Measurements from ENCODE around the gene RARB. TPM values are rescaled to one million over a fixed set of nuclear protein-coding genes. Genes with fewer than 3 reads are reported as not detected.

Gene RARB
- total RNA-seq, 1 experiment from 2014 or later, result 2.5 TPM

DNA sequence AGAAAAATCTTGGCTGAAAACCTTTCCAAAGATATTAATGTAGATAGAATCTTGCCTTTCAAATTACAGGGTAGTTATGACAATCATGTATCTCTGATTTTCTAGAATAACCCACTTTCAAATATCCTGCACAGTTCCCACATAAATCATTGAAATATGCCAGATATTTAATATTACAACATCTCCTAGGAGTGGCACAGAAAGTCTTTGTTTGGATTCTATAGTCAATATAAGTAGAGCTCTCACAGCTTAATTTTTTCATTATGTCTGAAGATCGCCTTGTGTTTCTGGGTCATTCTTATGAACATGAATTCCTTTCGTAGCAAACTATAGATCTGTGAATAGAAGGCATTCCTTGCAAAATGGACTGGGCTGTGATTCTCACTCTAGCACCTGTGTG is 5.0 kb downstream of the RARB start:
- Mint-ChIP-seq H3K36me3 (ENCODE audit: insufficient read depth, unreplicated experiment) (no peaks in the 10 kb centered on the region), H3K27ac (ENCODE audit: unreplicated experiment) (no peak overlapping the region), H3K27me3 (ENCODE audit: insufficient read depth, unreplicated experiment) (no peaks in the 10 kb centered on the region), H3K9me3 (ENCODE audit: unreplicated experiment) (no peaks in the 10 kb centered on the region), H3K4me1 (ENCODE audit: low read depth, unreplicated experiment) (peaks cover 10% of the 10 kb centered on the region), H3K4me3 (ENCODE audit: unreplicated experiment) (no peak overlapping the region)
- no peak for DNase-seq
- POLR2A ChIA-PET, result no interaction called here
- no peaks in the 10 kb centered on the region for H3K36me3 ChIP-seq (ENCODE audit: control insufficient read depth, insufficient read depth, low read length)
- no peak for TF ChIP-seq CTCF (IDR thresholded peaks at IDR 0.05; ENCODE audit: insufficient read depth in 1 of 2, low read depth in 1 of 2, low read length in 1 of 2, severe bottlenecking in 1 of 2, unreplicated experiment in 1 of 2)
- no peak overlapping the region for H3K4me3 ChIP-seq (ENCODE audit: low read depth, low read length)
- CTCF ChIA-PET, result no interaction called here
- H3K4me1 ChIP-seq, result peaks cover 40% of the 10 kb centered on the region
- no TSS peak for BruUV-seq (replicated peaks)
- no peaks in the 10 kb centered on the region; the same call in 1 of the 2 replicates for H3K27me3 ChIP-seq (replicated peaks; ENCODE audit: control insufficient read depth, insufficient read depth, low read length)
- no peaks in the 10 kb centered on the region for H3K9me3 ChIP-seq
- intact Hi-C loops (cut with micrococcal nuclease; ENCODE audit: unreplicated experiment), result loop anchor here (10.0 kb wide), 1 partner anchor 288 kb away; no protein-coding TSS in a partner anchor

DNA sequence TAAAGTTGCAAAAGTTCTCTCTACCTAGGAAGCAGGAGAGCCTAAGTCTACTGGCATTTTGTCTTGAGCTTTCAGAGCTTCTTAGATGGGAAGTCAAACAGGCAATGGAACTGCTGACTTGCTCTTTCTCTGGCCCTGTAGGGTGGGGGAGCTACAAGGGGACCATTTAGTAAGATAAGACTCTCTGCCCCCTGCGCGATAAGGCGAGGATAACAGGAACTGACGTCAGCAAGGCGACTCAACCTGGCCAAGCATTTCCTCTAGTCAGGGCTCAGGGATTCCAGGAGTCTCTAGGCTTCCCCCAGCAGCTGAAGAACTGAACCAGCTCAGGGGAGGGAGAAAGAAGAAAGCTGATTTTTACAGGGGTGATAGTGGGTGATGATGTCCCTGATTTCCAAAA is 5.8 kb downstream of the RARB start:
- Mint-ChIP-seq H3K4me3 (ENCODE audit: unreplicated experiment) (no peak overlapping the region), H3K36me3 (ENCODE audit: insufficient read depth, unreplicated experiment) (no peaks in the 10 kb centered on the region), H3K27ac (ENCODE audit: unreplicated experiment) (no peak overlapping the region), H3K4me1 (ENCODE audit: low read depth, unreplicated experiment) (peaks cover 15% of the 10 kb centered on the region), H3K9me3 (ENCODE audit: unreplicated experiment) (no peaks in the 10 kb centered on the region), H3K27me3 (ENCODE audit: insufficient read depth, unreplicated experiment) (no peaks in the 10 kb centered on the region)
- no peak for DNase-seq
- Histone ChIP-seq H3K27me3 (replicated peaks; ENCODE audit: control insufficient read depth, insufficient read depth, low read length) (no peaks in the 10 kb centered on the region), H3K9me3 (no peaks in the 10 kb centered on the region), H3K36me3 (ENCODE audit: control insufficient read depth, insufficient read depth, low read length) (no peaks in the 10 kb centered on the region), H3K4me3 (ENCODE audit: low read depth, low read length) (no peak overlapping the region), H3K4me1 (peaks cover 42% of the 10 kb centered on the region)
- intact Hi-C loops (cut with micrococcal nuclease; ENCODE audit: unreplicated experiment), result loop anchor here (10.0 kb wide), 1 partner anchor 289 kb away; no protein-coding TSS in a partner anchor
- TF ChIP-seq CTCF (IDR thresholded peaks at IDR 0.05; ENCODE audit: insufficient read depth in 1 of 2, low read depth in 1 of 2, low read length in 1 of 2, severe bottlenecking in 1 of 2, unreplicated experiment in 1 of 2), result no peak
- CTCF ChIA-PET, result no interaction called here
- no TSS peak for BruUV-seq (replicated peaks)
- POLR2A ChIA-PET, result no interaction called here

- H3K4me1 ChIP-seq, result peaks cover 11% of the 10 kb centered on the region
Measured at GRCh38 chr3:25437953-25438352, 9.9 kb downstream of the RARB start.

More at GRCh38 chr3:25437953-25438352, 9.9 kb downstream of the RARB start:
- Histone ChIP-seq H3K4me3 (ENCODE audit: low read depth, low read length) (no peak overlapping the region), H3K36me3 (ENCODE audit: control insufficient read depth, insufficient read depth, low read length) (no peaks in the 10 kb centered on the region), H3K9me3 (no peaks in the 10 kb centered on the region), H3K27me3 (replicated peaks; ENCODE audit: control insufficient read depth, insufficient read depth, low read length) (no peaks in the 10 kb centered on the region)
- H3K4me3 Mint-ChIP-seq (ENCODE audit: unreplicated experiment), result no peak overlapping the region
- no TSS peak for BruUV-seq (replicated peaks)
- no peaks in the 10 kb centered on the region for H3K27me3 Mint-ChIP-seq (ENCODE audit: insufficient read depth, unreplicated experiment)
- no peak overlapping the region for H3K27ac Mint-ChIP-seq (ENCODE audit: unreplicated experiment)
- TF ChIP-seq CTCF (IDR thresholded peaks at IDR 0.05; ENCODE audit: insufficient read depth in 1 of 2, low read depth in 1 of 2, low read length in 1 of 2, severe bottlenecking in 1 of 2, unreplicated experiment in 1 of 2), result no peak
- ChIA-PET CTCF (no interaction called here), POLR2A (no interaction called here)
- peaks cover 24% of the 10 kb centered on the region for H3K4me1 Mint-ChIP-seq (ENCODE audit: low read depth, unreplicated experiment)
- H3K36me3 Mint-ChIP-seq (ENCODE audit: insufficient read depth, unreplicated experiment), result no peaks in the 10 kb centered on the region
- no peaks in the 10 kb centered on the region for H3K9me3 Mint-ChIP-seq (ENCODE audit: unreplicated experiment)
- intact Hi-C loops (cut with micrococcal nuclease; ENCODE audit: unreplicated experiment), result loop anchor here (10.0 kb wide), 1 partner anchor 293 kb away; no protein-coding TSS in a partner anchor
- DNase-seq, result no peak

Measured in Caco-2 (cell line).